H1 (cell line): ENCODE data around the gene NASP. TPM values are rescaled to one million over a fixed set of nuclear protein-coding genes. Genes with fewer than 3 reads are reported as not detected.

Experiments
- CTCF ChIA-PET: fragments of 300-600 bp; sonication (Branson Sonifier 250); formaldehyde crosslinking; loops from one replicate; lab custom pipeline; 2021; ENCODE audit not compliant: partially characterized antibody; lab: Charles Lee
- POLR2A ChIA-PET: fragments of 300-600 bp; sonication (Branson Sonifier 250); formaldehyde crosslinking; loops from one replicate; lab custom pipeline; 2021; ENCODE audit warnings: inconsistent platforms; ENCODE audit not compliant: partially characterized antibody; lab: Charles Lee
- DNase-seq, 2 experiments: peaks; one replicate each; pipeline versions ENCODE4 v3.0.0 to v3.0.0-alpha.2; 2010 to 2022; ENCODE audit warnings: low spot score in 2 of 2, low read depth in 1 of 2, mixed read lengths in 1 of 2
- FAIRE-seq: peaks from 2 replicates; lab custom pipeline; 2011; peaks lifted over from hg19 to GRCh38; lab: Jason Lieb, UNC
- H2AFZ ChIP-seq: 2 replicates; pipeline ENCODE4 v1.8.1; 2012; ENCODE audit warnings: low read length, inconsistent platforms
- H2AK5ac ChIP-seq: 2 replicates; pipeline ENCODE4 v1.6.1; 2013; ENCODE audit warnings: low read depth, low read length
- H2BK120ac ChIP-seq: replicated peaks from 2 replicates; pipeline ENCODE3; 2013; ENCODE audit warnings: low read depth, low read length, inconsistent platforms
- H2BK12ac ChIP-seq: 2 replicates; pipeline ENCODE4 v1.6.1; 2013; ENCODE audit warnings: low read depth, low read length
- H2BK15ac ChIP-seq: 2 replicates; pipeline ENCODE4 v1.6.1; 2013; ENCODE audit warnings: low read length
- H2BK20ac ChIP-seq: 2 replicates; pipeline ENCODE4 v1.6.1; 2013; ENCODE audit warnings: low read length
- H2BK5ac ChIP-seq: 2 replicates; pipeline ENCODE4 v1.6.1; 2013; ENCODE audit warnings: low read depth, low read length
- H3K14ac ChIP-seq: 2 replicates; pipeline ENCODE4 v1.6.1; 2013; ENCODE audit warnings: inconsistent platforms; ENCODE audit not compliant: insufficient read length
- H3K18ac ChIP-seq: 2 replicates; pipeline ENCODE4 v1.6.1; 2013; ENCODE audit warnings: low read length; ENCODE audit errors: extremely low read depth
- H3K23ac ChIP-seq: 2 replicates; pipeline ENCODE4 v1.6.1; 2013; ENCODE audit warnings: inconsistent platforms; ENCODE audit not compliant: insufficient read length
- H3K23me2 ChIP-seq: 2 replicates; pipeline ENCODE4 v1.6.1; 2013; ENCODE audit warnings: low read depth, low read length
- H3K27ac ChIP-seq: 2 replicates; pipeline ENCODE4 v1.6.1; 2011; ENCODE audit warnings: low read depth, low read length, inconsistent platforms
- H3K27me3 ChIP-seq, 4 experiments: replicated peaks in 1 of 4; 1 replicate in 1 of 4; 2 replicates in 3 of 4; pipeline versions ENCODE4 v1.6.1 to v1.8.1; 2011 to 2013; ENCODE audit warnings: low read length in 3 of 4, mild to moderate bottlenecking in 3 of 4, inconsistent platforms in 2 of 4, mixed read lengths in 2 of 4, moderate library complexity in 1 of 4; ENCODE audit not compliant: control insufficient read depth in 3 of 4, insufficient read depth in 3 of 4; ENCODE audit errors: extremely low read depth in 1 of 4
- H3K36me3 ChIP-seq, 4 experiments: 2 replicates each; pipeline versions ENCODE4 v1.6.1 to v1.8.1; 2011 to 2013; ENCODE audit warnings: mild to moderate bottlenecking in 4 of 4, low read length in 3 of 4, moderate library complexity in 2 of 4, control low read depth in 1 of 4, inconsistent platforms in 1 of 4; ENCODE audit not compliant: insufficient read depth in 4 of 4, control insufficient read depth in 2 of 4
- H3K4ac ChIP-seq: replicated peaks from 2 replicates; pipeline ENCODE3; 2013; ENCODE audit warnings: low read length, low read depth, mixed read lengths, inconsistent platforms; ENCODE audit not compliant: insufficient read length
- H3K4me1 ChIP-seq, 4 experiments: replicated peaks in 1 of 4; 1 replicate in 1 of 4; 2 replicates in 3 of 4; pipeline versions ENCODE4 v1.6.1 to v1.8.1; 2011 to 2013; ENCODE audit warnings: low read length in 3 of 4, inconsistent platforms in 2 of 4, mixed read lengths in 1 of 4; ENCODE audit not compliant: insufficient read depth in 4 of 4, control insufficient read depth in 3 of 4
- H3K4me2 ChIP-seq, 2 experiments: 2 replicates each; pipeline versions ENCODE4 v1.6.1 to v1.8.1; 2011 to 2013; ENCODE audit warnings: low read depth in 2 of 2, low read length in 2 of 2, control low read depth in 1 of 2, inconsistent platforms in 1 of 2, mild to moderate bottlenecking in 1 of 2; ENCODE audit not compliant: insufficient read depth in 1 of 2
- H3K4me3 ChIP-seq, 4 experiments: fragments of 200-600, 300-600 bp in 1 of 4; sonication (generic), shearing (Covaris generic), sonication (Bioruptor Twin) in 1 of 4; 2 replicates each; pipeline versions ENCODE4 v1.5.1 to v1.8.1; 2011 to 2016; ENCODE audit warnings: low read length in 4 of 4, low read depth in 3 of 4, control low read depth in 2 of 4, inconsistent platforms in 2 of 4, mild to moderate bottlenecking in 2 of 4, mixed read lengths in 1 of 4, moderate library complexity in 1 of 4; ENCODE audit not compliant: insufficient read depth in 2 of 4; ENCODE audit errors: extremely low read depth in 1 of 4
- H3K56ac ChIP-seq: replicated peaks from 2 replicates; pipeline ENCODE3; 2013; ENCODE audit warnings: low read depth, mild to moderate bottlenecking, mixed read lengths, low read length, inconsistent platforms; ENCODE audit not compliant: insufficient read length
- H3K79me1 ChIP-seq: 2 replicates; pipeline ENCODE4 v1.6.1; 2013; ENCODE audit warnings: low read depth, low read length, control low read depth
- H3K79me2 ChIP-seq, 2 experiments: 2 replicates each; pipeline versions ENCODE4 v1.6.1 to v1.8.1; 2012 to 2013; ENCODE audit warnings: low read length in 2 of 2, mild to moderate bottlenecking in 2 of 2, inconsistent platforms in 1 of 2; ENCODE audit not compliant: insufficient read depth in 2 of 2, control insufficient read depth in 1 of 2
- H3K9ac ChIP-seq, 4 experiments: replicated peaks in 1 of 4; 1 replicate in 1 of 4; 2 replicates in 3 of 4; pipeline versions ENCODE4 v1.6.1 to v1.8.1; 2011 to 2013; ENCODE audit warnings: low read depth in 3 of 4, low read length in 3 of 4, control low read depth in 2 of 4, mild to moderate bottlenecking in 2 of 4, moderate library complexity in 2 of 4, inconsistent platforms in 1 of 4; ENCODE audit errors: extremely low read depth in 1 of 4
- H3K9me3 ChIP-seq, 2 experiments: 2 replicates each; pipeline versions ENCODE4 v1.6.1 to v1.8.1; 2012 to 2013; ENCODE audit warnings: mild to moderate bottlenecking in 2 of 2, moderate library complexity in 2 of 2, control low read depth in 1 of 2, inconsistent platforms in 1 of 2, low read depth in 1 of 2, low read length in 1 of 2, mixed read lengths in 1 of 2; ENCODE audit not compliant: insufficient read depth in 2 of 2
- H4K20me1 ChIP-seq, 2 experiments: replicated peaks in 1 of 2; 2 replicates each; pipeline versions ENCODE3 to v1.8.1; 2011 to 2013; ENCODE audit warnings: inconsistent platforms in 2 of 2, low read length in 2 of 2, mild to moderate bottlenecking in 1 of 2; ENCODE audit not compliant: insufficient read depth in 2 of 2, control insufficient read depth in 1 of 2
- H4K5ac ChIP-seq: 2 replicates; pipeline ENCODE4 v1.6.1; 2013; ENCODE audit warnings: low read length, low read depth, mixed read lengths, inconsistent platforms; ENCODE audit not compliant: insufficient read length
- H4K8ac ChIP-seq: 2 replicates; pipeline ENCODE4 v1.8.0; 2013; ENCODE audit warnings: mild to moderate bottlenecking, moderate library complexity, low read length, inconsistent platforms; ENCODE audit not compliant: insufficient read depth; ENCODE audit errors: extremely low read depth
- H4K91ac ChIP-seq: replicated peaks from 2 replicates; pipeline ENCODE3; 2013; ENCODE audit warnings: low read length, mixed read lengths, inconsistent platforms; ENCODE audit not compliant: insufficient read length
- BRCA1 ChIP-seq: IDR thresholded peaks from 2 replicates; pipeline ENCODE4 v1.6.1; 2012; ENCODE audit warnings: low read depth, low read length, improper control_type of control experiment
- EZH2 ChIP-seq: fragments of 200-600 bp; sonication (generic); IDR thresholded peaks from 2 replicates; pipeline ENCODE4 v1.7.1; 2012; ENCODE audit warnings: low read depth, mild to moderate bottlenecking, moderate library complexity, low read length, inconsistent platforms; ENCODE audit not compliant: severe bottlenecking
- KDM4A ChIP-seq: IDR thresholded peaks from one replicate; pipeline ENCODE4 v1.7.1; 2012; ENCODE audit warnings: low read depth, mild to moderate bottlenecking, moderate library complexity, low read length, inconsistent platforms; ENCODE audit not compliant: severe bottlenecking
- YY1 ChIP-seq: IDR thresholded peaks from 2 replicates; pipeline ENCODE4 v1.6.1; 2011; ENCODE audit warnings: low read depth, mild to moderate bottlenecking, low read length
- WGBS, 2 experiments: shearing (Covaris generic) in 1 of 2; methylation state at CpG; one replicate each; pipeline versions ENCODE4 v1.1.6 to v1.1.7; 2013 to 2015; ENCODE audit warnings: low lambda C conversion rate in 2 of 2, mixed read lengths in 2 of 2, inconsistent platforms in 1 of 2, low coverage in 1 of 2, missing lambda C conversion rate in 1 of 2; ENCODE audit not compliant: insufficient replicate concordance in 2 of 2, insufficient coverage in 1 of 2, insufficient read length in 1 of 2; ENCODE audit errors: extremely low coverage in 1 of 2, missing lambda C conversion rate in 1 of 2; 5-methylcytosine and 5-hydroxymethylcytosine counted together
- polyA plus RNA-seq, 7 experiments: library from polyadenylated mRNA; depleted of rRNA in 3 of 7; stranded (reverse) in 5 of 7; unstranded in 2 of 7; fragments of >200 nt in 5 of 7; fragments of 200-250 nt in 2 of 7; gene quantifications; 1 replicate in 5 of 7; 2 replicates in 1 of 7; 4 replicates in 1 of 7; pipeline versions ENCODE4 v1.2.1 to v1.2.3, GENCODE V29; 2011 to 2013; ENCODE audit warnings: missing spikeins in 2 of 7, mixed read lengths in 2 of 7
- total RNA-seq: library from RNA; stranded (reverse); fragmentation: NEBNext Ultra II Directional; extraction: Animal tissue kit (Norgen Biotek cat#: 25700); gene quantifications from 2 replicates; pipeline ENCODE4 v1.2.1, GENCODE V29; 2021

Gene NASP
- total and polyA plus RNA-seq, 2 of the 8 experiments (the other 6 are each of a cell fraction or from before 2014, with no cell fraction given), result 263 to 647 TPM

DNA sequence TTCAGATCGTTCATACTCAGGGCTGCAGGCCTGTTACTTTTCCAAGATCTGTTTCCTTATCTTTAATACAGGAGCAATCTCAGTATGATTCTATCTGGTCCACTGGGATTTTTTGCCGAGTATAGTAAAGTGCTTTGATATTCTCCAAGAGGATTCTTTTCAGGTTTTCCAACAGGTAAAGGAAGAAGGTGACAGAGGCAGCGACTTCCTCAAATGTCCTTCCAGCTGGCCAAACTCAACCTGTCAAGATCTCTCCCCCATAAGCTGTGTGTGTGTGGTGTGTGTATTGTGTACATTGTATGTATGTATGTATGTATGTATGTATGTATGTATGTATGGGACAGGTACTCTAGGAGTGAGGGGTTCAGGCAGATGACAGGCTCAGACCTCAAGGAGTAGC lies 32.2 kb upstream of the NASP start:
- POLR2A ChIA-PET, result interaction anchor here (0.7 to 35.7 kb wide), 15 partner anchors 10 to 220 kb away, joined by 3 to 741 read pairs (median 6); partner anchors contain the start of genes CCDC163, MMACHC, MUTYH and NASP
- 48% methylated on average over 3 of the region's 3 CpGs; no CpG with 5 or more reads in 1 of the 2 experiments for WGBS, 2 experiments

More for the DNA sequence above, 32.2 kb upstream of the NASP start:
- Histone ChIP-seq H2AK5ac (no peak overlapping the region), H3K14ac (no peak overlapping the region), H2BK15ac (no peak overlapping the region), H3K4me2 (peak overlapping the region; percentile 59 to 76), H3K56ac (no peak overlapping the region), H3K9ac (peak overlapping the region; percentile 88 to 96 (median 92)), H3K9me3 (no peaks in the 10 kb centered on the region), H3K79me2 (peaks cover 10 to 45% of the 10 kb centered on the region in 2 experiments), H2BK5ac (no peak overlapping the region), H3K79me1 (peaks cover 6% of the 10 kb centered on the region; the same call in 1 of the 2 replicates), H3K23me2 (peaks cover 8% of the 10 kb centered on the region), H4K20me1 (peaks cover 3 to 4% of the 10 kb centered on the region in 2 experiments), H4K5ac (no peak overlapping the region), H3K23ac (no peak overlapping the region), H3K4me3 (peak overlapping the region; percentile 82 to 95 (median 90)), H3K4me1 (peaks cover 0 to 4% (median 1%) of the 10 kb centered on the region in 4 experiments; a peak in 3 of 7 replicates), H4K8ac (no peak overlapping the region), H2BK12ac (no peak overlapping the region), H3K27me3 (no peaks in the 10 kb centered on the region), H4K91ac (no peak overlapping the region), H2BK120ac (no peak overlapping the region), H2BK20ac (no peak overlapping the region), H3K27ac (no peak overlapping the region), H2AFZ (no peak overlapping the region), H3K18ac (no peak overlapping the region), H3K4ac (no peak overlapping the region), H3K36me3 (peaks cover 5 to 35% (median 17%) of the 10 kb centered on the region in 4 experiments)
- CTCF ChIA-PET, result interaction anchor here (1.2 to 2.5 kb wide), 4 partner anchors 15 to 40 kb away, joined by 5 to 20 read pairs (median 7); no protein-coding TSS in a partner anchor
- no peak for DNase-seq
- no peak for TF ChIP-seq EZH2
- TF ChIP-seq BRCA1, result no peak
- TF ChIP-seq YY1, result no peak
- TF ChIP-seq KDM4A, result no peak
- no peak for FAIRE-seq
